SK-N-SH (cell line): ENCODE results near the gene CYP11A1. TPM values are rescaled to one million over a fixed set of nuclear protein-coding genes. Genes with fewer than 3 reads are reported as not detected.

ENCODE experiments used
- CTCF ChIA-PET: fragments of 300-600, 350-600 bp; formaldehyde crosslinking; extraction: SDS; loops from one replicate; lab custom pipeline; 2021; lab: Yijun Ruan, JAX
- POLR2A ChIA-PET: fragments of 350-600 bp; sonication (Branson Sonifier 250); formaldehyde crosslinking; extraction: SDS; loops from one replicate; lab custom pipeline; 2020; ENCODE audit warnings: antibody characterized with exemption, inconsistent platforms; lab: Yijun Ruan, JAX
- DNase-seq: peaks from one replicate; pipeline ENCODE4 v3.0.0; 2012
- H2AFZ ChIP-seq: fragments of 200-600 bp; sonication (generic); 2 replicates; pipeline ENCODE4 v1.8.1; 2016; ENCODE audit warnings: antibody characterized with exemption, mild to moderate bottlenecking, low read depth
- H3F3A ChIP-seq: fragments of 200-600 bp; sonication (generic); replicated peaks from 2 replicates; pipeline ENCODE3; 2016; ENCODE audit warnings: antibody characterized with exemption, mild to moderate bottlenecking; ENCODE audit not compliant: insufficient read depth
- H3K27ac ChIP-seq, 2 experiments: fragments of 200-500 bp in 1 of 2; fragments of 200-600 bp in 1 of 2; sonication (Bioruptor generic) in 1 of 2; sonication (generic), shearing (Covaris generic) in 1 of 2; 2 replicates each; pipeline versions ENCODE4 v1.5.1 to v1.6.1; 2014 to 2016; ENCODE audit warnings: low read depth in 2 of 2, inconsistent platforms in 1 of 2, low read length in 1 of 2, mild to moderate bottlenecking in 1 of 2, mixed read lengths in 1 of 2
- H3K27me3 ChIP-seq: fragments of 200-600 bp; sonication (generic), shearing (Covaris generic); 2 replicates; pipeline ENCODE4 v1.6.1; 2016; ENCODE audit warnings: mixed run types; ENCODE audit not compliant: insufficient read depth
- H3K36me3 ChIP-seq, 2 experiments: fragments of 200-500 bp in 1 of 2; fragments of 200-600 bp in 1 of 2; sonication (Bioruptor generic) in 1 of 2; sonication (generic) in 1 of 2; replicated peaks in 1 of 2; 2 replicates each; pipeline versions ENCODE3 to v1.5.1; 2014 to 2016; ENCODE audit warnings: low read length in 1 of 2, mild to moderate bottlenecking in 1 of 2; ENCODE audit not compliant: insufficient read depth in 2 of 2, control insufficient read depth in 1 of 2
- H3K4me1 ChIP-seq, 2 experiments: fragments of 200-500 bp in 1 of 2; fragments of 200-600 bp in 1 of 2; sonication (Bioruptor generic) in 1 of 2; sonication (generic), shearing (Covaris generic) in 1 of 2; 2 replicates each; pipeline versions ENCODE4 v1.5.1 to v1.6.1; 2014 to 2016; ENCODE audit warnings: low read depth in 1 of 2, low read length in 1 of 2, mixed run types in 1 of 2; ENCODE audit not compliant: insufficient read depth in 2 of 2, control insufficient read depth in 1 of 2
- H3K4me2 ChIP-seq: fragments of 200-600 bp; sonication (generic), shearing (Covaris generic); 2 replicates; pipeline ENCODE4 v1.6.1; 2017; ENCODE audit warnings: mixed run types
- H3K4me3 ChIP-seq, 2 experiments: fragments of 200-500 bp in 1 of 2; fragments of 200-600 bp in 1 of 2; sonication (Bioruptor generic) in 1 of 2; sonication (generic), shearing (Covaris generic) in 1 of 2; 2 replicates each; pipeline versions ENCODE4 v1.5.1 to v1.8.1; 2014 to 2016; ENCODE audit warnings: low read depth in 2 of 2, inconsistent platforms in 1 of 2, low read length in 1 of 2, mild to moderate bottlenecking in 1 of 2, mixed read lengths in 1 of 2, moderate library complexity in 1 of 2
- H3K79me2 ChIP-seq: fragments of 200-600 bp; sonication (generic); 2 replicates; pipeline ENCODE4 v1.8.1; 2017; ENCODE audit warnings: mild to moderate bottlenecking; ENCODE audit not compliant: insufficient read depth
- H3K9ac ChIP-seq: fragments of 200-600 bp; sonication (generic); 2 replicates; pipeline ENCODE4 v1.6.1; 2017; ENCODE audit warnings: mixed run types
- H3K9me2 ChIP-seq: fragments of 200-600 bp; sonication (generic); 2 replicates; pipeline ENCODE4 v1.6.1; 2017; ENCODE audit warnings: mixed run types
- H3K9me3 ChIP-seq: fragments of 200-600 bp; sonication (generic); 2 replicates; pipeline ENCODE4 v1.6.1; 2017; ENCODE audit warnings: mixed run types, mild to moderate bottlenecking, moderate library complexity
- H4K20me1 ChIP-seq: fragments of 200-600 bp; sonication (generic); 2 replicates; pipeline ENCODE4 v1.6.1; 2017; ENCODE audit warnings: mild to moderate bottlenecking, mixed run types; ENCODE audit not compliant: insufficient read depth
- CHD2 ChIP-seq: fragments of 150-350 bp; IDR thresholded peaks from 2 replicates; pipeline ENCODE4 v1.6.1; 2018; ENCODE audit warnings: low read length; ENCODE audit not compliant: partially characterized antibody
- ELF1 ChIP-seq: IDR thresholded peaks from 2 replicates; pipeline ENCODE4 v1.4.0; 2012
- EP300 ChIP-seq, 2 experiments: IDR thresholded peaks; 2 replicates each; pipeline versions ENCODE4 v1.4.0 to v1.6.1; 2012; ENCODE audit warnings: borderline replicate concordance in 1 of 2, low read depth in 1 of 2, low read length in 1 of 2
- FOSL2 ChIP-seq: IDR thresholded peaks from 2 replicates; pipeline ENCODE4 v1.4.0; 2012; ENCODE audit warnings: low read depth, mild to moderate bottlenecking, moderate library complexity, borderline replicate concordance
- GATA2 ChIP-seq: sonication (generic); formaldehyde crosslinking; IDR thresholded peaks from 2 replicates; pipeline ENCODE4 v1.5.0; 2020; ENCODE audit warnings: mild to moderate bottlenecking, missing genetic modification reagents
- JUND ChIP-seq: IDR thresholded peaks from 2 replicates; pipeline ENCODE4 v1.4.0; 2012
- MAX ChIP-seq: IDR thresholded peaks from 2 replicates; pipeline ENCODE4 v1.4.0; 2012; ENCODE audit warnings: low read depth
- MEF2A ChIP-seq: IDR thresholded peaks from 2 replicates; pipeline ENCODE4 v1.4.0; 2012; ENCODE audit warnings: low read depth, borderline replicate concordance
- NRF1 ChIP-seq: IDR thresholded peaks from 2 replicates; pipeline ENCODE4 v1.6.1; 2012; ENCODE audit warnings: low read depth, mild to moderate bottlenecking, low read length
- POLR2AphosphoS5 ChIP-seq: IDR thresholded peaks from 2 replicates; pipeline ENCODE4 v1.6.1; 2012; ENCODE audit warnings: low read depth, low read length
- RAD21 ChIP-seq: IDR thresholded peaks from 2 replicates; pipeline ENCODE4 v1.6.1; 2012; ENCODE audit warnings: mild to moderate bottlenecking, low read length
- RCOR1 ChIP-seq: fragments of 150-350 bp; IDR thresholded peaks from 2 replicates; pipeline ENCODE4 v1.6.1; 2017; ENCODE audit warnings: antibody characterized with exemption, low read length
- RFX5 ChIP-seq: IDR thresholded peaks from 2 replicates; pipeline ENCODE4 v1.6.1; 2012; ENCODE audit warnings: mild to moderate bottlenecking, improper control_type of control experiment, low read length
- RXRA ChIP-seq: IDR thresholded peaks from 2 replicates; pipeline ENCODE4 v1.4.0; 2012; ENCODE audit warnings: low read depth, mild to moderate bottlenecking, borderline replicate concordance
- SMC3 ChIP-seq: IDR thresholded peaks from 2 replicates; pipeline ENCODE4 v1.6.1; 2012; ENCODE audit warnings: low read depth, low read length, improper control_type of control experiment
- TAF1 ChIP-seq: IDR thresholded peaks from 2 replicates; pipeline ENCODE4 v1.6.1; 2012; ENCODE audit warnings: low read depth, mild to moderate bottlenecking, low read length, moderate library complexity, borderline replicate concordance
- TEAD4 ChIP-seq: IDR thresholded peaks from 2 replicates; pipeline ENCODE4 v1.4.0; 2012; ENCODE audit warnings: mild to moderate bottlenecking, borderline replicate concordance; ENCODE audit not compliant: insufficient read depth
- WGBS: methylation state at CpG from one replicate; pipeline ENCODE4 v1.1.6; 2017; ENCODE audit warnings: low lambda C conversion rate; 5-methylcytosine and 5-hydroxymethylcytosine counted together
- polyA plus RNA-seq, 3 experiments: library from polyadenylated mRNA; depleted of rRNA; stranded (reverse); fragments of >200 nt; gene quantifications; 2 replicates each; pipeline ENCODE4 v1.2.3, GENCODE V29; 2012
- TF ChIP-seq, protein P1 (sequence below): fragments of 150-350 bp; IDR thresholded peaks from 2 replicates; pipeline ENCODE4 v1.6.1; 2017; ENCODE audit warnings: antibody characterized with exemption, low read length, low read depth, borderline replicate concordance
- TF ChIP-seq, protein P2 (sequence below): IDR thresholded peaks from 2 replicates; pipeline ENCODE4 v1.4.0; 2012; ENCODE audit warnings: low read depth, borderline replicate concordance

Gene CYP11A1
- polyA plus RNA-seq, 1 of the 3 experiments (the other 2 are of a cell fraction) = 0.08 TPM

- no peak for TF ChIP-seq RXRA
Observed at GRCh38 chr15:74335396-74335795, 32.0 kb downstream of the CYP11A1 start (continued).

DNA sequence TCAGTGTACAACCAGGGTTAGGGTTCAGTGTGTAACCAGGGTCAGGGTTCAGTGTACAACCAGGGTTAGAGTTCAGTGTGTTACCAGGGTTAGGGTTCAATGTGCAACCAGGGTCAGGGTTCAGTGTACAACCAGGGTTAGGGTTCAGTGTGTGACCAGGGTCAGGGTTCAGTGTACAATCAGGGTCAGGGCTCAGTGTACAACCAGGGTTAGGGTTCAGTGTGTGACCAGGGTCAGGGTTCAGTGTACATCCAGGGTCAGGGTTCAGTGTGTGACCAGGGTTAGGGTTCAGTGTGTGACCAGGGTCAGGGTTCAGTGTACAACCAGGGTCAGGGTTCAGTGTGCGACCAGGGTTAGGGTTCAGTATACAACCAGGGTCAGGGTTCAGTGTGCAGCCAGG, 33.3 kb downstream of the CYP11A1 start:
- POLR2A ChIA-PET = no interaction called here
- H3K27me3 ChIP-seq = no peaks in the 10 kb centered on the region
- DNase-seq = no peak
- no peaks in the 10 kb centered on the region for H3F3A ChIP-seq
- no peak overlapping the region for H2AFZ ChIP-seq
- H3K4me1 ChIP-seq = no peaks in the 10 kb centered on the region
- no peaks in the 10 kb centered on the region for H3K36me3 ChIP-seq
- no peaks in the 10 kb centered on the region for H4K20me1 ChIP-seq
- 50% methylated on average over 1 of the region's 1 CpG for WGBS
- H3K4me3 ChIP-seq = no peak overlapping the region
- TF ChIP-seq NRF1 (no peak), MEF2A (no peak), RXRA (no peak), RCOR1 (no peak), JUND (no peak), TEAD4 (no peak), FOSL2 (no peak), POLR2AphosphoS5 (no peak), MAX (no peak), SMC3 (no peak), ELF1 (no peak), GATA2 (CRISPR knock-in tag) (no peak), RAD21 (no peak), RFX5 (no peak), TAF1 (no peak), EP300 (IDR thresholded peaks at IDR 0.05; ENCODE audit: borderline replicate concordance in 1 of 2, low read depth in 1 of 2, low read length in 1 of 2) (no peak), CHD2 (no peak)
- TF ChIP-seq, protein P1, sequence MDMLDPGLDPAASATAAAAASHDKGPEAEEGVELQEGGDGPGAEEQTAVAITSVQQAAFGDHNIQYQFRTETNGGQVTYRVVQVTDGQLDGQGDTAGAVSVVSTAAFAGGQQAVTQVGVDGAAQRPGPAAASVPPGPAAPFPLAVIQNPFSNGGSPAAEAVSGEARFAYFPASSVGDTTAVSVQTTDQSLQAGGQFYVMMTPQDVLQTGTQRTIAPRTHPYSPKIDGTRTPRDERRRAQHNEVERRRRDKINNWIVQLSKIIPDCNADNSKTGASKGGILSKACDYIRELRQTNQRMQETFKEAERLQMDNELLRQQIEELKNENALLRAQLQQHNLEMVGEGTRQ = no peak
- TF ChIP-seq, protein P2, sequence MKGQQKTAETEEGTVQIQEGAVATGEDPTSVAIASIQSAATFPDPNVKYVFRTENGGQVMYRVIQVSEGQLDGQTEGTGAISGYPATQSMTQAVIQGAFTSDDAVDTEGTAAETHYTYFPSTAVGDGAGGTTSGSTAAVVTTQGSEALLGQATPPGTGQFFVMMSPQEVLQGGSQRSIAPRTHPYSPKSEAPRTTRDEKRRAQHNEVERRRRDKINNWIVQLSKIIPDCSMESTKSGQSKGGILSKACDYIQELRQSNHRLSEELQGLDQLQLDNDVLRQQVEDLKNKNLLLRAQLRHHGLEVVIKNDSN = no peak
- no peaks in the 10 kb centered on the region for H3K79me2 ChIP-seq
- no peak overlapping the region for H3K9ac ChIP-seq
- H3K4me2 ChIP-seq = no peak overlapping the region
- no peaks in the 10 kb centered on the region for H3K9me2 ChIP-seq
- no peak overlapping the region for H3K27ac ChIP-seq
- CTCF ChIA-PET = interaction anchor here (1.0 to 18.6 kb wide), 6 partner anchors 12 to 284 kb away, joined by 3 to 339 read pairs (median 4); no protein-coding TSS in a partner anchor
- H3K9me3 ChIP-seq = no peaks in the 10 kb centered on the region
